Effector memory CD8-positive, alpha-beta T cell (primary cell): ENCODE results near the gene SLC39A11.
"Not testable (repeated sequence)": the region's sequence is repeated elsewhere in the genome, so short reads cannot be mapped to it uniquely, and the experiment has no call there.

Experiments
- ATAC-seq: fragments of 150-1000 bp; cut with Tn5 transposase; replicated peaks from 2 replicates; pipeline ENCODE4 v1.10.0; 2021; ENCODE audit warnings: mild to moderate bottlenecking, moderate library complexity
- DNase-seq, 3 experiments: peaks; one replicate each; pipeline ENCODE4 v3.0.0; 2021
- H3K27ac Mint-ChIP-seq, 2 donors: one replicate each; pipeline ENCODE4 v1.8.0; 2022; ENCODE audit warnings: mild to moderate bottlenecking in 2 of 2, mixed read lengths in 2 of 2, moderate library complexity in 2 of 2
- H3K27me3 Mint-ChIP-seq, 2 donors: one replicate each; pipeline ENCODE4 v1.8.0; 2022; ENCODE audit warnings: mixed read lengths in 2 of 2
- H3K36me3 Mint-ChIP-seq: one replicate; pipeline ENCODE4 v1.8.0; 2022; ENCODE audit warnings: mild to moderate bottlenecking, moderate library complexity, mixed read lengths; ENCODE audit not compliant: insufficient read depth
- H3K4me1 Mint-ChIP-seq, 2 donors: one replicate each; pipeline ENCODE4 v1.8.0; 2022; ENCODE audit warnings: low read depth in 2 of 2, mixed read lengths in 2 of 2
- H3K4me3 Mint-ChIP-seq, 2 donors: one replicate each; pipeline ENCODE4 v1.8.0; 2022; ENCODE audit warnings: mild to moderate bottlenecking in 2 of 2, mixed read lengths in 2 of 2, moderate library complexity in 2 of 2
- H3K9me3 Mint-ChIP-seq, 2 donors: one replicate each; pipeline ENCODE4 v1.8.0; 2022; ENCODE audit warnings: mixed read lengths in 2 of 2
- total RNA-seq, 9 experiments: gene quantifications; one replicate each; lab custom pipeline; 2026; lab: John Stamatoyannopoulos, UW

The SLC39A11 gene
- total RNA-seq = 9.4 to 22.6 (median 13.9) reads per million in 9 experiments

- Mint-ChIP-seq H3K36me3 (peaks cover 10% of the 10 kb centered on the region), H3K4me1 (peaks cover 29 to 34% of the 10 kb centered on the region in 2 donors), H3K27ac (peak within 1 kb of the TSS; percentile 94 to 96), H3K4me3 (peak within 1 kb of the TSS; percentile 95 to 100), H3K27me3 (peaks cover 14 to 25% of the 10 kb centered on the region in 2 donors), H3K9me3 (no peaks in the 10 kb centered on the region)
- peak; percentile 86 to 88 (median 87) for DNase-seq
- ATAC-seq = peak; percentile 98
Measured at GRCh38 chr17:73092523-73093135, at the start of gene SLC39A11. Gene SLC39A11 (minus strand): TSS chr17:73092688. CDS start chr17:73088764, 3,924 bp downstream.

DNA sequence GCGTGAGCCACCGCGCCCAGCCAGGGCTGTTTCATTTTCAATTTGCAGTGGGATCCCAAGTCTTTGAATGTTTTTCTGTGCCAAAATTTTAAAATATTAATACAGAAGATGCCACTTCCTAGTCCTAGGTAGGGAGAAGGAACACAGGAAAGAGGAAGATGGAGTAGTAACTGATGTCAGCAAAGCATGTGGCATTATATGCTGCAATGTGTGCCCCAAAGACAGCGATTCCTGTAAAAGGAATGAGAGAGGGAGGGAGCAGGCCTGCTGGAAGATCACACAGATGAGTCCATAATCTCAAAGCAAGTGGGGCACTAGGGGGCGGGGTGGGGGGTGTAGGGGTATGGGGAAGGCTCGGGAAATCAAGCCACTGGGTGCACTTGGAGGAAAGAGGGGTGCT is 48.9 kb upstream of the SLC39A11 start:
- no peak for ATAC-seq
- Mint-ChIP-seq H3K27ac (no peak overlapping the region), H3K4me3 (no peak overlapping the region), H3K27me3 (peaks cover 5 to 25% of the 10 kb centered on the region in 2 donors), H3K36me3 (no peaks in the 10 kb centered on the region), H3K4me1 (peaks cover 9 to 11% of the 10 kb centered on the region in 2 donors), H3K9me3 (peaks cover 9 to 16% of the 10 kb centered on the region in 2 donors)
- no peak for DNase-seq

DNA sequence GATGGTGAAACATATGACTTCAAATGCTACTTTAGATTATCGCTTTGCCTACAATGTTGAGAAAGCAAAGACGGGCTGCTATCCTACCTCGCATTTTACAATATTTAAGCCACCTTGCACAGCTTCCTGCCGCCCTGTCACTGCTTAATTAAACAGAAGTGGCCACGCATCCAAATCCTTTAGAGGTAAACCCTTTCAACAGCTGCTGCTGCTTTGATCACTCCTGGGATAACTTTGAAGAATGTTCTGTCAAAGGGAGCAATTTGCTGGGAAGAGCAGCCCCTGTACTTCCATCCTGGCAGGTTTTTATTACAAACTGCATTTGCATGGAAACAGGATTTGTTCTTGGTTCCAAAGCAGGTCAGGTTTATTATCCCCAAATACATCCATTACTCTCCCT is 48.1 kb upstream of the SLC39A11 start:
- no peaks in the 10 kb centered on the region for H3K36me3 Mint-ChIP-seq
- no peak overlapping the region for H3K27ac Mint-ChIP-seq
- ATAC-seq (no peak), DNase-seq (no peak)
- peaks cover 5 to 24% of the 10 kb centered on the region in 2 donors for H3K27me3 Mint-ChIP-seq
- H3K9me3 Mint-ChIP-seq = peaks cover 6 to 10% of the 10 kb centered on the region in 2 donors
- no peak overlapping the region for H3K4me3 Mint-ChIP-seq
- peaks cover 9 to 11% of the 10 kb centered on the region in 2 donors for H3K4me1 Mint-ChIP-seq

- no peak overlapping the region for H3K27ac Mint-ChIP-seq
- peaks cover 3 to 4% of the 10 kb centered on the region in 2 donors for H3K9me3 Mint-ChIP-seq
- peaks cover 5 to 24% of the 10 kb centered on the region in 2 donors for H3K27me3 Mint-ChIP-seq
- ATAC-seq (no peak), DNase-seq (no peak)
- H3K36me3 Mint-ChIP-seq = no peaks in the 10 kb centered on the region
- H3K4me3 Mint-ChIP-seq = no peak overlapping the region
- H3K4me1 Mint-ChIP-seq = peaks cover 9 to 11% of the 10 kb centered on the region in 2 donors
Measured at GRCh38 chr17:73139296-73139695, 46.8 kb upstream of the SLC39A11 start.

DNA sequence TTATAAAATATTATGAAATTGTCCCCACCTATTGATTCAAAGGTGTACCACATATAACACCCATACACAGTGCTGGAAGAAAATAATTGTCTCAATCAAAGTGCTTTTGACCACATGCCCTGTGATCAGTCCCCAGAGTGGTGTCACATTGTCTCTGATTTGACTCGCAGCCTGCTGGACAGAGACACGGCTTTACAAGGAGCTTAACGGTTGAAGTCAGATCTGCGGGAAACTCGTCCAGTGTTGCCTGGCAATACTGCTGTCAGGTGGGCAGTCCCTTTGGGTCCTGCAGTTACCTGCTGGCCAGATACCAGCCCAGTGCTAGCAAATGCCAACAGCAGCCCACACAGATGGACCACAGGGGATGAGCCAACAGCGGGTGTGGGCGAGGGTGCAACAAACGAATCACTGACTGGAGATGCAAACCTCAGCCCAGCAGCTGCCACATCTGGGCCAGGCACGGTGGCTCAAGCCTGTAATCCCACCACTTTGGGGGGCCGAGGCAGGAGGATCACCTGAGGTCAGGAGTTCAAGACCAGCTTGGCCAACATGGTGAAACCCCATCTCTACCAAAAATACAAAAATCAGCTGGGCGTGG is 46.2 kb upstream of the SLC39A11 start:
- Mint-ChIP-seq H3K36me3 (no peaks in the 10 kb centered on the region), H3K9me3 (no peaks in the 10 kb centered on the region), H3K4me1 (peaks cover 9 to 11% of the 10 kb centered on the region in 2 donors), H3K4me3 (no peak overlapping the region), H3K27me3 (peaks cover 5 to 24% of the 10 kb centered on the region in 2 donors), H3K27ac (no peak overlapping the region)
- DNase-seq (no peak), ATAC-seq (no peak)

DNA sequence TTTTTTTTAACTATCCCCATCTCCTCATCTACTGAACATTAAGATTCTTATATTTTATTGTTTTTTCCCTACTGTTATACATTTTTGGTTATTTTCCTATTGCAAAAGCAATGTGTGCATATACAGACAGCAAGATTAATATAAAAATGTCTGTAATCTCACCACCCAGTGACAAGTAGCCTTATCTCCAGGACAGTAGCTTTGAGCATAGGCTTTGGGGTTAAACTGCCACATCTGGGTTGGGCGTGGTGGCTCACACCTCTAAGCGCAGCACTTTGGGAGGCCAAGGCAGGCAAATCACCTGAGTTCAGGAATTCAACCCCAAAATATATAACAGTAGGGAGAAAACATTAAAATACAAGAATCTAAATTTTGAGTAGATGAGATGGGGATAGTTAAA is 44.9 kb upstream of the SLC39A11 start:
- H3K9me3 Mint-ChIP-seq = no peaks in the 10 kb centered on the region
- H3K27me3 Mint-ChIP-seq = peaks cover 5 to 24% of the 10 kb centered on the region in 2 donors
- no peak overlapping the region for H3K27ac Mint-ChIP-seq
- H3K4me3 Mint-ChIP-seq = no peak overlapping the region
- no peak for DNase-seq
- H3K36me3 Mint-ChIP-seq = no peaks in the 10 kb centered on the region
- H3K4me1 Mint-ChIP-seq = no peaks in the 10 kb centered on the region
- ATAC-seq = no peak

DNA sequence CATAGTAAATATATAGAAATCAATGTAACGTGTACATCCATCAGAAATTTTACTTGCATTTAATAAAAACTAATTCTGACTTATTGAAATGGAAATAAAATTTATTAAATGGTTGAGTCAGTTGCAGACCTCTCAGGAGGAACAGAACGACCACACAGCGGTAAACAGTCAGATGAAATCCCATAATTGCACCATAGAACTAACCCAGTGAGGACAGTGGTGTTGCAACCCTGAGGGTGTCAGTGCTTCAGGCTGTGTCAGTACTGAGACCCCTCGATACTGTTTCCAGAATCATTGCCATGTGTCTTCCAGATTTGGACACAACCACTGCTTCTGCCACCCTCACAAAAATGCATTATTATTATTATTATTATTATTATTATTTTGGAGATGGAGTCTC is 43.3 kb upstream of the SLC39A11 start:
- H3K36me3 Mint-ChIP-seq = no peaks in the 10 kb centered on the region
- no peak for DNase-seq
- no peaks in the 10 kb centered on the region for H3K9me3 Mint-ChIP-seq
- no peak overlapping the region for H3K27ac Mint-ChIP-seq
- no peaks in the 10 kb centered on the region for H3K4me1 Mint-ChIP-seq
- H3K4me3 Mint-ChIP-seq = no peak overlapping the region
- ATAC-seq = no peak
- peaks cover 5 to 25% of the 10 kb centered on the region in 2 donors for H3K27me3 Mint-ChIP-seq

DNA sequence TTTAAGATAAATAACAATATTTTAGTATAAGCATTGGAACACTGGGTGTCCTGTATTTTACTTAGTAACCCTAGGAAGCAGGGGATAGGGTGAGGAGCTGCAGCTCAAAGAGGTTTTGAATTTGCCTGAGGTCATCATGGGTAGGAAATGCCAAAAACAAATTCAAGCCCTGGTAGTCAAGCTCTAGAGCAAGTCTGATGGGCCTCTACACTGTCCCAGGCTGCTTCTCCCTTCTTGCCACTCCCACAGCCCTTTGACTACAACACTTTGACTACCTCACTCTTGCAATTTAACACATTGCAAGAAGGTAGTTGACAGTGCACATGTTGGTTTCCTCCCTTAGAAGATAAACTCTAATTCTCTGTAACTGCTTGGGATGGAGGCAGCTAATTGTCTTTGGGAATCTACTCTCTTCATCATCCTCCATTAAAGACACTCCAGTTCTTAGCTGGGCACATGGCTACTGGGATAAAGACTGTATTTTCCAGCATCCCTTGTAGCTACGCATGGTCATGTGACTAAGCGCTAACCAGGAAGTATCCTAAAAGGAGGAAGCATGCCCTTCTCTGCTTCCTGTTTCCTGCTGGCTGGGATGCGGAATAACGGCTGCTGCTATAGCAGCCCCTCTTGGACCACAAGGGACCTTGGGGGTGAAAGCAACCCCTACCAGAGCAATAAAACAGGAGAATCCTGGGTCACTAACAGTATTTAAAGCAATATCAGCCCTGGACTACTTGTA is 41.6 kb upstream of the SLC39A11 start:
- Mint-ChIP-seq H3K4me3 (no peak overlapping the region), H3K36me3 (no peaks in the 10 kb centered on the region), H3K27ac (no peak overlapping the region), H3K9me3 (no peaks in the 10 kb centered on the region), H3K4me1 (no peaks in the 10 kb centered on the region), H3K27me3 (peaks cover 11 to 20% of the 10 kb centered on the region in 2 donors)
- no peak for ATAC-seq
- DNase-seq = no peak

GRCh38 chr17:73132085-73132492 is 39.6 kb upstream of the SLC39A11 start:
- DNase-seq (no peak), ATAC-seq (peak; percentile 33)
- Mint-ChIP-seq H3K9me3 (no peaks in the 10 kb centered on the region), H3K4me3 (no peak overlapping the region), H3K27ac (no peak overlapping the region), H3K4me1 (no peaks in the 10 kb centered on the region), H3K36me3 (no peaks in the 10 kb centered on the region), H3K27me3 (peaks cover 6 to 11% of the 10 kb centered on the region in 2 donors)

- H3K36me3 Mint-ChIP-seq, H3K4me1 Mint-ChIP-seq, DNase-seq, H3K9me3 Mint-ChIP-seq, ATAC-seq, H3K4me3 Mint-ChIP-seq, H3K27ac Mint-ChIP-seq: not testable (repeated sequence)
- H3K27me3 Mint-ChIP-seq = peaks cover 6 to 11% of the 10 kb centered on the region in 2 donors
Measured at GRCh38 chr17:73131439-73131838, 39.0 kb upstream of the SLC39A11 start.

DNA sequence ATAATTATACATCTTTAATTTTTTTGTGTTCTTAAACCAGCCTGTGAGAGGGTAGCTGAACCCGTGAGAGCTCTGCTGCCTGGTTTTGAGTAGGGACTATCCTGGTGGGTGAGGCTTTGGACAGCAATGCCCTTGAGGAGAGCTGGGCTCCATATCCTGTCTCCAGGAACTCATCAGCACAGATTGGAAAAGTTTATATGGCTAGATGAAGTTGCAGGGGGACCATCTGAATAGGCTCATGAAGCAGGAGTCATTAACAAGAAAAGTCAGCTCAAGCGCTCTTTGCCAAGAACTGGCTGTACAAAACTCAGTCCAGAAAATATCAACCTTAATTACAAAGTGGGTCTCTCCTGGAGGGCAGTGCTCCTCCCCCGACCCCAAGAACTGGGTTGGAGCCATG is 38.5 kb upstream of the SLC39A11 start:
- Mint-ChIP-seq H3K9me3 (no peaks in the 10 kb centered on the region), H3K27me3 (peaks cover 6 to 11% of the 10 kb centered on the region in 2 donors), H3K4me3 (no peak overlapping the region), H3K27ac (no peak overlapping the region), H3K4me1 (no peaks in the 10 kb centered on the region), H3K36me3 (no peaks in the 10 kb centered on the region)
- DNase-seq (no peak), ATAC-seq (no peak)

- ATAC-seq = no peak
- Mint-ChIP-seq H3K36me3 (no peaks in the 10 kb centered on the region), H3K27ac (no peak overlapping the region), H3K4me3 (no peak overlapping the region), H3K4me1 (no peaks in the 10 kb centered on the region), H3K27me3 (peaks cover 6 to 11% of the 10 kb centered on the region in 2 donors), H3K9me3 (no peaks in the 10 kb centered on the region)
- no peak for DNase-seq
Measured at GRCh38 chr17:73128496-73128895, 36.0 kb upstream of the SLC39A11 start.

DNA sequence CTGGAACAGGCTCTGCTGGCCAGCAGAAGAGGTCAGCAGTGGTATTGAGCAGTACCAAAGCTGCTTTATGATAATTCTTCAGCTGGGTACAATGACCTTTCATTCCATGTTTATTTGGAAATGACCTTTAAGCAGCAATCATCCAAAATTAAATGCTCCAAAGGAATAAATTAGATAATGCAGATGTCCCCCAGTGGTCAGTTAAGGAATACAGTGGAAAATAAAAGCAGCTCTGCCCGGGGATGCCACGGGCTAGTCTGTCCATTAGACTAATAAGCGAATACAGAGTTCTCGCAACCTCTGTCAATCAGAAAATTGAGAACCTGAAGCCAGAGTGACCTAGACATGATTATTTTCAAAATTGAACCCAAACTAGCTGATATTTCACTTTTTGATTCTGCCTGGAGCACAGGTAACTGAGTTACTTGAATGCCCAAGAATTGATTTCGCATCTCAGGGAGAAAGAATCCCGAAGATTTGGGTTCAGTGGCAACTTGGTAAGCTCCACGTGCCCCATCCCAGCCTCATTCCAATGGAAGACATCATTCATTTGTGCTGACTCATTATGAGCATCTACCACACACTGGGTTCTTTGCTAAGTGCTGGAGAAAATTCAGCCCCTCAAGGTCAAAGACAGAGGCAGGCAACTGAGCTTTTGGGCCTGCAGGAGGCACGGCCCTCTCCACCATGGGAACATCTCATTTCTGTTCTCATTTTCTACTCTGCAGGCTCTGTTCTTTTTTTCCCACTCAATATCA is 34.4 kb upstream of the SLC39A11 start:
- H3K4me1 Mint-ChIP-seq = no peaks in the 10 kb centered on the region
- no peak for DNase-seq
- no peak overlapping the region for H3K4me3 Mint-ChIP-seq
- no peaks in the 10 kb centered on the region for H3K9me3 Mint-ChIP-seq
- H3K36me3 Mint-ChIP-seq = no peaks in the 10 kb centered on the region
- H3K27ac Mint-ChIP-seq = no peak overlapping the region
- peaks cover 6 to 11% of the 10 kb centered on the region in 2 donors for H3K27me3 Mint-ChIP-seq
- no peak for ATAC-seq
